GM18517 (cell line): ENCODE measurements around the gene CASZ1.

Source experiments
- ATAC-seq: cut with Tn5 transposase; IDR thresholded peaks from one replicate; pipeline ENCODE4 v1.9.1; 2021; ENCODE audit warnings: mild to moderate bottlenecking, moderate library complexity; ENCODE audit not compliant: unreplicated experiment

The CASZ1 gene

GRCh38 chr1:10795276-10796021, 997 bp downstream of the CASZ1 start:
- no peak for ATAC-seq

- no peak for ATAC-seq
Measured at GRCh38 chr1:10794724-10795275, 1.6 kb downstream of the CASZ1 start.

GRCh38 chr1:10793129-10793651, 3.3 kb downstream of the CASZ1 start:
- ATAC-seq = no peak

- ATAC-seq = no peak
Measured at GRCh38 chr1:10791105-10791951, 5.1 kb downstream of the CASZ1 start.

GRCh38 chr1:10789803-10790702, 6.4 kb downstream of the CASZ1 start:
- ATAC-seq = no peak

- no peak for ATAC-seq
Measured at GRCh38 chr1:10789047-10789791, 7.2 kb downstream of the CASZ1 start.

GRCh38 chr1:10788592-10789006, 7.8 kb downstream of the CASZ1 start:
- ATAC-seq = no peak

GRCh38 chr1:10787286-10787685, 9.2 kb downstream of the CASZ1 start:
- no peak for ATAC-seq

- no peak for ATAC-seq
Measured at GRCh38 chr1:10785728-10786638, 10.5 kb downstream of the CASZ1 start.

GRCh38 chr1:10784998-10785727, 11.3 kb downstream of the CASZ1 start:
- no peak for ATAC-seq

GRCh38 chr1:10782491-10783244, 13.8 kb downstream of the CASZ1 start:
- ATAC-seq = no peak

GRCh38 chr1:10781137-10781536, 15.3 kb downstream of the CASZ1 start:
- ATAC-seq = no peak

GRCh38 chr1:10779841-10780240, 16.6 kb downstream of the CASZ1 start:
- no peak for ATAC-seq

- ATAC-seq = no peak
Measured at GRCh38 chr1:10779201-10779600, 17.2 kb downstream of the CASZ1 start.

GRCh38 chr1:10778640-10779039, 17.8 kb downstream of the CASZ1 start:
- no peak for ATAC-seq

- ATAC-seq = no peak
Measured at GRCh38 chr1:10777749-10778574, 18.5 kb downstream of the CASZ1 start.
